ENCODE measurements around the gene APCDD1.

DNA sequence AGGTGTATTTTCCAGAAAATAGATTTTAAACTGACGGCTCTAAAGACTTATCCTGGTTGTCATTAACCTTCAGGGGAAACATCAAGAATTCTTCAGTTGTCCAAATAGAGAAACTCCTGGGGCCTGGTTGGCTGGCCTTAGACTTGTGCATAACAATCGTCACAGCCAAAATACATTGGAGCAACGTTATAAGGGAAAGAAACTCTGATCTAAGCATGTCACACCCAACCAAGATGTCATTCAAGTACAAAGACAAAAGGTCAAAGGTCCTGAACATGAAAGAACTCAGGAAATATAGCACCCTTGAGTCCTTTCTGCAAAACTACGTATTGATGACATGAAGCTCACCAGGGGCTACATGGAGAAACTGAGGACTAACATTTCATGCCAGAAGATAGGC lies 23.8 kb upstream of the APCDD1 start:
- TF ChIP-seq POLR2A (IDR thresholded peaks at IDR 0.05) = no peak
- TF ChIP-seq, protein P1, sequence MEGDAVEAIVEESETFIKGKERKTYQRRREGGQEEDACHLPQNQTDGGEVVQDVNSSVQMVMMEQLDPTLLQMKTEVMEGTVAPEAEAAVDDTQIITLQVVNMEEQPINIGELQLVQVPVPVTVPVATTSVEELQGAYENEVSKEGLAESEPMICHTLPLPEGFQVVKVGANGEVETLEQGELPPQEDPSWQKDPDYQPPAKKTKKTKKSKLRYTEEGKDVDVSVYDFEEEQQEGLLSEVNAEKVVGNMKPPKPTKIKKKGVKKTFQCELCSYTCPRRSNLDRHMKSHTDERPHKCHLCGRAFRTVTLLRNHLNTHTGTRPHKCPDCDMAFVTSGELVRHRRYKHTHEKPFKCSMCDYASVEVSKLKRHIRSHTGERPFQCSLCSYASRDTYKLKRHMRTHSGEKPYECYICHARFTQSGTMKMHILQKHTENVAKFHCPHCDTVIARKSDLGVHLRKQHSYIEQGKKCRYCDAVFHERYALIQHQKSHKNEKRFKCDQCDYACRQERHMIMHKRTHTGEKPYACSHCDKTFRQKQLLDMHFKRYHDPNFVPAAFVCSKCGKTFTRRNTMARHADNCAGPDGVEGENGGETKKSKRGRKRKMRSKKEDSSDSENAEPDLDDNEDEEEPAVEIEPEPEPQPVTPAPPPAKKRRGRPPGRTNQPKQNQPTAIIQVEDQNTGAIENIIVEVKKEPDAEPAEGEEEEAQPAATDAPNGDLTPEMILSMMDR (IDR thresholded peaks at IDR 0.05 in 8 of 11, conservative IDR thresholded peaks at IDR 0.05 in 3 of 11) = no peak
- no peak for TF ChIP-seq POLR2AphosphoS5 (IDR thresholded peaks at IDR 0.05)

All from spleen (tissue), 7 donors.